Peyer's patch (tissue), 4 donors: ENCODE data around the gene EFEMP2. TPM values are rescaled to one million over a fixed set of nuclear protein-coding genes. Genes with fewer than 3 reads are reported as not detected.

Experiments
- DNase-seq, 3 donors: peaks; one replicate each; pipeline ENCODE4 v3.0.0-alpha.2; 2017 to 2019
- H3K27ac ChIP-seq, 4 donors: fragments of 200-600 bp; sonication (generic); one replicate each; pipeline ENCODE4 v1.5.1; 2016 to 2019
- H3K27me3 ChIP-seq, 2 donors: fragments of 200-600 bp; sonication (generic); one replicate each; pipeline ENCODE4 v1.5.1; 2019
- H3K36me3 ChIP-seq, 3 donors: fragments of 200-600 bp; sonication (generic); one replicate each; pipeline ENCODE4 v1.5.1; 2016 to 2019
- H3K4me1 ChIP-seq, 4 donors: fragments of 200-600 bp; sonication (generic); one replicate each; pipeline ENCODE4 v1.5.1; 2016 to 2019
- H3K4me3 ChIP-seq, 4 donors: fragments of 200-600 bp; sonication (generic); 1 replicate in 3 of 4; 2 replicates in 1 of 4; pipeline ENCODE4 v1.5.1; 2016 to 2019; ENCODE audit warnings: mild to moderate bottlenecking in 1 of 4
- H3K9me3 ChIP-seq, 4 donors: fragments of 200-600 bp; sonication (generic); one replicate each; pipeline ENCODE4 v1.5.1; 2016 to 2019; ENCODE audit warnings: mild to moderate bottlenecking in 1 of 4
- POLR2A ChIP-seq, 2 donors: fragments of 450-650 bp; IDR thresholded peaks; one replicate each; pipeline ENCODE4 v1.5.1; 2017; ENCODE audit warnings: antibody characterized with exemption in 2 of 2, mild to moderate bottlenecking in 2 of 2, moderate library complexity in 2 of 2
- total RNA-seq, 4 donors: library from RNA; depleted of rRNA; stranded (reverse); fragments of >200 nt; gene quantifications; one replicate each; pipeline ENCODE4 v1.1.0, GENCODE V29; 2016
- TF ChIP-seq, protein P1 (sequence below), 6 experiments: fragments of 450-650 bp in 4 of 6; fragments of 200-600 bp in 2 of 6; sonication (generic) in 1 of 6; IDR thresholded peaks; one replicate each; pipeline ENCODE4 v1.5.1; 2017 to 2019; ENCODE audit warnings: antibody characterized with exemption in 6 of 6, mild to moderate bottlenecking in 3 of 6, moderate library complexity in 1 of 6

The EFEMP2 gene
- total RNA-seq, 4 donors from 2014 or later: 4.4 to 75.1 (median 12.1) TPM

DNA sequence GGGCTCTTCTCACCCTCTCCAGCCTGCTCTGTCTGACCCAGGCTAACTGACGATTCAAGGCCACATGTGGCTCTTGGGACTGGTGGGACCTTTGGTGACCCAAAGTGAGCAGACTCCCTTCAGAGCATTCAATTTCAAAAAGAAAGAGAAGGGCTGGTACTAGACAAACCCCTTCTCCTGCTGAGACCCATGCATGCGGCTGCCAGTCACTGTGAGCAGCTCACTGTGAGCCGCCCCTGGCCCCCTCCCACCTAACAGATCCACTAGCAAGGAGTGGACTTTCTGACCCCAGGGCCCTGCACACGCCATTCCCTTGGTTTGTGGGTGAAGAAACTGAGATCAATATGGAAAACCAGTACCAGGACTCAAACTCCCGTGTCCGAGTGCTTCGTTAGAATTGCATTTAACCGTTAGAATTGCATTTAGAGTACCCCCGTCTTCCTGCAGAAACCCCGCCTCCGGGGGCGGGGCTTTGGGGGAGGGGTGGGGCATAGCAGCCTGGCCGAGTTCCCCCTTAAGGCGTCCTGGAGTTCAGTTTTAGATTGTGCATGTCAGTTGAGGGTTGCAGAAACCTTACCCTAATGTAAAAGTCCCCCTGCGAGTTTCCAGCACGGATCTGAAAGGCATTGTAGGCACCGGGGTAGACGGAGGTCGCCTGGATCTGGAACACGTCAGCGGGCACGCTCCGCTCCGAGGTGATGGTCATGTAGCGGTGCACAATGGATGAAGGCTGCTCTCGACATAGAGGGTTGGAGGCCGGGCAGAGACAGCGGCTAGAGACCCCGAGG lies 5.1 kb downstream of the EFEMP2 start:
- H3K4me1 ChIP-seq: peaks cover 0 to 20% (median 6%) of the 10 kb centered on the region in 4 donors
- H3K27me3 ChIP-seq: no peaks in the 10 kb centered on the region
- H3K4me3 ChIP-seq: no peak overlapping the region
- peaks cover 0 to 48% (median 0%) of the 10 kb centered on the region in 3 donors for H3K36me3 ChIP-seq
- DNase-seq: no peak
- TF ChIP-seq POLR2A (IDR thresholded peaks at IDR 0.05): no peak
- TF ChIP-seq, protein P1, sequence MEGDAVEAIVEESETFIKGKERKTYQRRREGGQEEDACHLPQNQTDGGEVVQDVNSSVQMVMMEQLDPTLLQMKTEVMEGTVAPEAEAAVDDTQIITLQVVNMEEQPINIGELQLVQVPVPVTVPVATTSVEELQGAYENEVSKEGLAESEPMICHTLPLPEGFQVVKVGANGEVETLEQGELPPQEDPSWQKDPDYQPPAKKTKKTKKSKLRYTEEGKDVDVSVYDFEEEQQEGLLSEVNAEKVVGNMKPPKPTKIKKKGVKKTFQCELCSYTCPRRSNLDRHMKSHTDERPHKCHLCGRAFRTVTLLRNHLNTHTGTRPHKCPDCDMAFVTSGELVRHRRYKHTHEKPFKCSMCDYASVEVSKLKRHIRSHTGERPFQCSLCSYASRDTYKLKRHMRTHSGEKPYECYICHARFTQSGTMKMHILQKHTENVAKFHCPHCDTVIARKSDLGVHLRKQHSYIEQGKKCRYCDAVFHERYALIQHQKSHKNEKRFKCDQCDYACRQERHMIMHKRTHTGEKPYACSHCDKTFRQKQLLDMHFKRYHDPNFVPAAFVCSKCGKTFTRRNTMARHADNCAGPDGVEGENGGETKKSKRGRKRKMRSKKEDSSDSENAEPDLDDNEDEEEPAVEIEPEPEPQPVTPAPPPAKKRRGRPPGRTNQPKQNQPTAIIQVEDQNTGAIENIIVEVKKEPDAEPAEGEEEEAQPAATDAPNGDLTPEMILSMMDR (IDR thresholded peaks at IDR 0.05): no peak
- no peaks in the 10 kb centered on the region for H3K9me3 ChIP-seq
- H3K27ac ChIP-seq: no peak overlapping the region

DNA sequence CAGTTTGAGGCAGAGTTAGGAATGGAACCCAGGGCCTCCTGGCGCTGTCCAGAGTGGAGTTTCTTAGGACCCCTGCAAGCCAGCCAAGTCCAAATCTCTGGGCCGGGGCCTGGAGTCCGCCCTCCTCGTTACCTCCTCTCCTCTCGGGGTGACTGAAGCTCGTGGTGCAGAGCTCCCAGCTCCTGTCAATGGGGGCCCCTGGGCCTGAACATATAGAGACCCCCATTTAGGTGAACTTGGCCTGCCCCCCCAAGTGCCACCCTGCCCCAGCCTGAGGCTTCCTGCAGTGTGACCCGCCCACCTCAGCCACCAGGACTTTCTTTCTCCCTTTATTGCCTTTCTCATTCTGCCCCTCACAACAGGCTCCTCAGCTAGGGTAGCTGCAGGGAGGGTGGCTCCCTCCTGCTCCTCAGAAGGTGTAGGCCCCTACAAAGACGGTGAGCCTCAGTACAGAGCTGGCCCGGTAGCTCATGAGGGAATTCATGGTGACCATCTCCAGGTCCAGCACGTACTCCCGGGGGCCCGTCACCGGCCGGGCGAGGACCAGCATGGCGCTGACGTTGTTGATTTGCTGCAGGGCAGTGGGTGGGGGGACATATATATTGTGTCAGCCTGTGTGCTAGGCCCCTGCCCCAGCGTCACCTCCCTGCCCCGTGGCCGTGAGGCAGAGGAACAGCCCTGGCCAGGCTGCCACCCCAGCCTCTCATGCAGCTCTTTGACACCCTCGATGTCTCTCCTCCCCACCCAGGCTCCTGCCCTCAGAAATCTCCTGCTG lies 5.9 kb downstream of the EFEMP2 start:
- peak in 1 of 3 donors; percentile 48 for DNase-seq
- no peaks in the 10 kb centered on the region for H3K9me3 ChIP-seq
- H3K4me3 ChIP-seq: no peak overlapping the region
- H3K27ac ChIP-seq: no peak overlapping the region
- H3K36me3 ChIP-seq: peaks cover 0 to 56% (median 0%) of the 10 kb centered on the region in 3 donors
- no peaks in the 10 kb centered on the region for H3K27me3 ChIP-seq
- H3K4me1 ChIP-seq: peaks cover 0 to 26% (median 5%) of the 10 kb centered on the region in 4 donors
- TF ChIP-seq, protein P1 (IDR thresholded peaks at IDR 0.05): no peak
- no peak for TF ChIP-seq POLR2A (IDR thresholded peaks at IDR 0.05)

DNA sequence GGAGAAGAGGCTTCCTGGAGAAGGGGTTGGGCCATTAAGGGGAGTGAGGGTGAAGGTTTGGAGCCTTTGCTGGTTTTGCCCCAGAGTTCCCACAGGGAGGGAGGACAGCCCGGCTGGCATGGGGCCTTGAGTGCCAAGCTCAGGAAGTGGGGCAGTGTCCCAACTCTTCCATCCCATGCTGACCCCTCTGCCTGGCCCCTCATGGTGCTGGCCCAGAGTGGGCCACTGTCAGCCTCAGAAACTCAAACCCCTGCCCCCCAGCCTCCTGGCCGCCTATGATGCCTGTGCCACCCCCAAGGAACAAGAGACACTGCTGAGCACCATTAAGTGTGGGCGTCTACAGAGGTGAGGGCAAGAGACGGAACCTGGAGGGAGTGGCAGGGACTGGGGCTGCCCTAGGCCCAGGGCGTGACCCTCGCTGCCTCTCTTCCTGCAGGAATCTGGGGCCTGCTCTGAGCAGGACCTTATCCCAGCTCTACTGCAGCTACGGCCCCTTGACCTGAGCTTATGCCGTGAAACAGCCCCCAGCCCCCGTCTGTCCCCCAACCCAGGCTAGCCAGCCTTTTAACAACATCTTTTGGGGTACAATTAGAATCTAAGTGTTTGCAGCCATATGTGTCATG lies 6.9 kb downstream of the EFEMP2 start:
- Histone ChIP-seq H3K27me3 (no peaks in the 10 kb centered on the region), H3K36me3 (peaks cover 0 to 58% (median 0%) of the 10 kb centered on the region in 3 donors), H3K9me3 (no peaks in the 10 kb centered on the region), H3K4me3 (no peak overlapping the region), H3K4me1 (peaks cover 0 to 24% (median 5%) of the 10 kb centered on the region in 4 donors), H3K27ac (no peak overlapping the region)
- TF ChIP-seq POLR2A (IDR thresholded peaks at IDR 0.05): no peak
- TF ChIP-seq, protein P1 (IDR thresholded peaks at IDR 0.05): no peak
- DNase-seq: no peak

DNA sequence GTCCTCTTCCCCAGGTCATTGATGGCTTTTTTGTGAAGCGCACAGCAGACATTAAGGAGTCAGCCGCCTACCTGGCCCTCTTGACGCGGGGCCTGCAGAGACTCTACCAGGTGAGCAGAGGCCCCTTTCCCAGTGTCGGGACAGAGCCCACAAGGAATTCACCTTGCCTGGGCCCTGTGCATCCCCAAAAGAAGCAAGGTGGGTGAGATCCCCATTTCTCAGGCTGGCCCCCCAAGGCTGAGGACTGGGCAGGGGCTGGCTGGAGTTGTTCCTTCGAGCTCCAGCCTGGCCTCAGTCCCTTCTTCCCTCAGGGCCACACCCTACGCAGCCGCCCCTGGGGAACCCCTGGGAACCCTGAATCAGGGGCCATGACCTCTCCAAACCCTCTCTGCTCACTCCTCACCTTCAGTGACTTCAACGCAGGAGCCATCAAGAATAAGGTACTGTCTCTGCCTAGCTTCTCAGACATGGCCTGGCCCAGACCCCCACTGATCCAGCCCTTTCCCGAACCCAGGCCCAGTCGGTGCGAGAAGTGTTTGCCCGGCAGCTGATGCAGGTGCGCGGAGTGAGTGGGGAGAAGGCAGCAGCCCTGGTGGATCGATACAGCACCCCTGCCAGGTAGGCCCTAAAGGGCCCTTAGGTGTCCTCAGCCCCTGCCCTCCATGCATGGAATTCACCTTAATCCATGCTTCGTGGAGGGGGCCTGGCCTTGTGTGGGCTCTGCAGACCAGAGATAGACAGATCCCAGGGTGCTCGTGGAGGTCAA lies 7.7 kb downstream of the EFEMP2 start:
- TF ChIP-seq, protein P1 (IDR thresholded peaks at IDR 0.05): no peak
- TF ChIP-seq POLR2A (IDR thresholded peaks at IDR 0.05): no peak
- peaks cover 0 to 21% (median 4%) of the 10 kb centered on the region in 4 donors for H3K4me1 ChIP-seq

More for the DNA sequence above, 7.7 kb downstream of the EFEMP2 start:
- no peak for DNase-seq
- Histone ChIP-seq H3K4me3 (no peak overlapping the region), H3K36me3 (peaks cover 0 to 58% (median 0%) of the 10 kb centered on the region in 3 donors), H3K27ac (no peak overlapping the region), H3K9me3 (no peaks in the 10 kb centered on the region), H3K27me3 (no peaks in the 10 kb centered on the region)
